Activated CD8-positive, alpha-beta memory T cell treated with anti-CD3 and anti-CD28 coated beads for 4 hours (primary cell): ENCODE measurements around the gene KIF26B.

Source experiments
- DNase-seq, 2 donors: peaks; one replicate each; pipeline ENCODE4 v3.0.0-alpha.2; 2020; ENCODE audit warnings: low read depth in 2 of 2

Gene KIF26B

DNA sequence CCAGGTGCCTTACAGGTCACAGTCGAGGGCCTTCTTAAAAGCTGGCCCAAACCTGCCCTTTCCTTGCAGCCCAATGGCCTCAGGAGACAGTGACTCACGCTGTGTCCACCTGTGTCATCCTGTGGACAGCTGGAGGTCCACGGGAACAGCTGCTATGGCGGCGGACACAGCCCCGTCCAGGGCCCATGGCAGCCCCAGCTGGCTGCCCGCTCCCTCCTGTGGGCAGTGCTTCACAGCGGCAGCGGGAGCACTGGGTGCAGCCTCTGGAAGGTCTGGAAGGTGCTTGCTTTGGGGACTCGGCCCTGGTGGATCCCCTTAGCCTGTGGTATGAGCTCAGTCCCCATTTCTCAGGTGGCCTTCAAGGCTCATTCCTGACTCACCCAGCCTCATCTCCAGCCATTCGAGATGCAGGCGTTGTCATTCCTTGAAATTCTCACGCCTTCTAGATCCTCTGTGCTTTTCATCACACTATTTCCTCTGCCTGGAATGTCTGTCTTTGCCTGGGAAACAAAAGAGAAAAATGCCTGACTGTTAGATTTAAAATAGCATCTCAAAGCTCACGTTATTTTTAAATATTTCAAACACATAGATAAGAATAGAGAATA, 86.8 kb downstream of the KIF26B start:
- no peak for DNase-seq

- DNase-seq = no peak
Observed at GRCh38 chr1:245242989-245243388, 88.2 kb downstream of the KIF26B start.

- no peak for DNase-seq
Observed at GRCh38 chr1:245245021-245245667, 90.4 kb downstream of the KIF26B start.

- no peak for DNase-seq
Observed at GRCh38 chr1:245246433-245246832, 91.6 kb downstream of the KIF26B start.

DNA sequence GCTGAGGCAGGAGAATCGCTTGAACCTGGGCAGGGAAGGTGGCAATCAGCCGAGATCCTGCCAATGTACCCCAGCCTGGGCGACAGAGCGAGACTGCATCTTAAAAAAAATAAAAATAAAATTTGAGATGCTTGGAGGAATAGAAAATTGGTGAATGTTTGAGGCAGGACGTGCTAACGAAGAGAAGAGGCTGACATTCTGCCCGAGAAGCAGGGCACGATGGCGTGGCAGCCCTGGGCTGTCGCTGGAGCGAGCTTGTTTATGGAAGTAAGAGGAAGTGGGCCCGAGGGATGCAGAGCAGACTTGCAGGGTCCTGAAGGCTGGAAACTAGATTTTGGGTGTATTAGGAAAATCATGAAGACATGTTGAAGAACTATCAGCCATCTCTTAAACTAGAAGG, 92.6 kb downstream of the KIF26B start:
- DNase-seq = no peak

- DNase-seq = no peak
Observed at GRCh38 chr1:245247801-245248200, 93.0 kb downstream of the KIF26B start.

DNA sequence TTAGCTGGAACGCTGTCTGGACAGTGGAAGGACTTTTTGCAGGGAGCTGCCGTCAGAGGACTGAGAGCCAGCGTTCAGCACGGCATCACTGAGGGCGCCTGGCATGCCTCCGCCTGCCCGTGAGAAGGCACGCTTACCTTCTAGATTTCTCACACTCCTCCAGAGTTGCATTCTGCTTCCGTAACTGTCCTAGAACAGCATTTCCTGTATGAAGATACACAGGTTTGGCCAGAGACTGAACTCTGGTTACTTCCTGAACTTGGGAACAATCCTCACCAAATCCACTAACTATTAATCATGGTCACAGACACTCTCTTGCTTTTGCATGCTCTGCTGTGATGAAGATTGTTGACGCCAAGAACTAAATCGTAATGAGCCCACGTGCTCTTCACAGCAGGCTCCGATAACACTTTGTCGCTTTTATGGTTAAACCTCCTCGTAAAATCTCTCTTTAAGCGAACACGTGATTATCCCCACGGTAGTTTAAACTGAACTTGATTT, 93.5 kb downstream of the KIF26B start:
- DNase-seq = no peak

GRCh38 chr1:245255783-245256182, 101.0 kb downstream of the KIF26B start:
- no peak for DNase-seq

DNA sequence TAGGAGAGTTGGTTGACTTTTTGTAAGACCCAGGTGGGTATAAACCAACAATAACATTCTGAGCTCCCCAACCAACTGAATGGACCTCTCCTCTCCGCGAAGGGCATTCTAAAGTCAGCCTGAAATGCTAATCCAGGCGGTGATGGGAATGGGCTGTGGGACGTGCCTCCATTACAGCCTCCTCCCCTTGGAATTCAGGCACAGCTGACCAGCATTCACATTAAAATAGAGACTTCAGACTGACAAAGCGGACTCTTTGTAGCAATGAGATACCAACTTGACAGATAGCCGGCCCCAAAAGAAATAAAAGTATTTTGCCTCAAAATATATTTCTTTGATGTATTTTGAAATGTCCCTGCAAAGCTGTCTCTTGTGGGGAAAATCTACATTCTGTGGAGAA, 101.7 kb downstream of the KIF26B start:
- DNase-seq = no peak

DNA sequence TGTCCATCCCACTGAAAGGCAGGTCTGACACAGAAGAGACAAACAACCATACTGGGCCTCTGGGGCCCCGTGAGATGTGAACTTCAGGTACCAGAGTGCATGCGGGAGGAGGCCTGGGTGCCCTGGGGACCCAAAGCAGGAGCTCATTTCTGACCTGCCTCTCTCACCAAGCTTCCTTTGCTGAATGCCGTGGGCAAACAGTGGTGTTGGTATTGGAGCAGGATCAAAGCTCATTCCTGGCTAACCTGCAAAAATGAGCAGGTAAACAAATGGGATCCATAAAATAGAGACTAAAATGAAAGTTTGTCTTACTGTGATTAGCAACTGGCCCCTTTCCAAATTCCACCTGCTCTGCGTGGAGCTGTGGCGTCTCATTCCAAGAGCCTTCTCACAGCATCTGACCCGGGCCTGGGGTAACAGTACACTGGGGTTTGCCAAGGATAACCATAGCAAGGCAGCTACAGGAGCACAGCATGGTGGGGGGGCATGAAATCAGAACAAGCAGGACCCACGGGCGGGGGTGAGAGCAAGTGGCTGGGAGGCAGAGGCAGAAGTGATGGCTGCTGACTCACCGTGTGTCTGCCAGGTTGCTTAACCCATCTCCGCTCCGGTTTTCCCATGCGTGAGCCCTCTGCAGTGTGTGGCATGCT, 103.6 kb downstream of the KIF26B start:
- no peak for DNase-seq

DNA sequence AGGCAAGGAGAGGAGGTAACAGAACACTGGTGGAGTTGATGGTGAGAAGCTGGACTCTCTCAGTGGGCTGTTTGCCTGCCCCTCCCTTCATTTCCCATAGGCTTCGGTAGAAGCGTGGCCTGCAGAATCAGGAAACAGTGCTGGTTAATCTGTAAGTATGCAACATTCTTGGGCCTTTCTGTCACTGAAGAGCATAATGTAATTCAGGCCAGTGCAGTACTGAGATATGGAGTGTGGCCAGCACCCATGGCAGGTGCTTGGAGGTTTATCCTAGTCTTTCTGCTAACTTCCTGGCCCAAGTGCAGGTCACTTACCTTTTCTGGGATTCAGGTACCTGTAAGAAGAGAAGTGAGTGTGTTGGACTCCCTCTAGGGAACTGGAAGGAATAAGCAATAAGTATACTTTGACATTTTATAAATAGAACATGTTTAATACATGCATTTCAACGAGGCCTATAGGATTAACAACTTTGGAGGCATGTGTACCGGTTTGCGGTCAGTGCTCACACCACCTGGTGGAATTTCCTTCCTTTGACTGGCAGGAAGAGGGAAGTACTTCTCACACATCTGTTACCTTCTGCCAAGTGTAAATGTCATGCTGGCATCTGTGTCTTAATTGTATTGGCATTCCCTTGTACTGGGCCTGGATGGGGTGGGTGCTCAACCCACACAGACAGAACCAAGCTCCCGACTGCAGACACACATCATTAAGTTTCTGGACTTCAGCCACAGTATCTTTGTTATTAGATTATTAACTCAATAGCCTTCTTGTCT, 105.5 kb downstream of the KIF26B start:
- DNase-seq = no peak

DNA sequence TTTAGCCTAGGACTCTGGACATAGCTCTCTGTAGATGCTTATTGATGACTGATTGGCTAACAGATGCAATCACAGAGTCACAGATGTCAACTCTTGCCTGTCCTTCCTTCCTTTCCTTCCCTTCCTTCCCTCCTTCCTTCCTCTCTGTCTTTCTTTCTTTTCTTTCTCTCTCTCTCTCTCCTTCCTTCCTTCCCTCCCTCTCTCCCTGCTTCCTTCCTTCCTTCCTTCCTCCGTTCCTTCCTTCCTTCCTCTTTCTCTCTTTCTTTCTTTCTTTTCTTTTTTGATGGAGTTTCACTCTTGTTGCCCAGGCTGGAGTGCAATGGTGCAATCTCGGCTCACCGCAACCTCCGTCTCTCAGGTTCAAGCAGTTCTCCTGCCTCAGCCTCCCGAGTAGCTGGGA, 106.1 kb downstream of the KIF26B start:
- no peak for DNase-seq

GRCh38 chr1:245261786-245262185, 107.0 kb downstream of the KIF26B start:
- no peak for DNase-seq

DNA sequence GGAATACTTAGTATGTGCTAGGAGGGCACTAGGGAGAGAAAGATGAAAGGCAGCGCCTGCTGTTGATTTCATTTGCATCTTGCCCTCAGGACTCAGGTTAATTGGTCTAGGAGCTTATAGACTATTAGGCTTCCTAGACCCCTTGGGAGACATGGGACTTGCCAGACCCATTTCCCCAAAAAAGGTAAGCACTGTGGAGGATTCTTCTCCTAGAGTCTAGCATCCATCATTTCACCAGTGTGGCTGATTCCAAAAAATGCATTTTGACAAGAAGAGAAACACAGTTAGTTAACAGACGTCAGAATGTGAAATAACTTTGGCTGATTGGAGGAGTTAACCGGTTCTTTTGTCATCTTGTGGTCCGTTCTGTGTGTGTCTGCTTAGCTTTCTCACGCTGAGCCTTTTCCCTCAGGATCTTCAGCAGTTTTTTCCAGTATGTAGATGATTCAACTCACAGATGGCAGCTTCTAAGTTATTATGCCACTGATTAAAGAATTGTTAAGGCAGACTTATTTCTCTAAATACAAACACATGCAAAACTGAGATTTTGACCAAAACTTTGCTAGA, 108.8 kb downstream of the KIF26B start:
- no peak for DNase-seq

- no peak for DNase-seq
Observed at GRCh38 chr1:245264226-245264625, 109.4 kb downstream of the KIF26B start.

DNA sequence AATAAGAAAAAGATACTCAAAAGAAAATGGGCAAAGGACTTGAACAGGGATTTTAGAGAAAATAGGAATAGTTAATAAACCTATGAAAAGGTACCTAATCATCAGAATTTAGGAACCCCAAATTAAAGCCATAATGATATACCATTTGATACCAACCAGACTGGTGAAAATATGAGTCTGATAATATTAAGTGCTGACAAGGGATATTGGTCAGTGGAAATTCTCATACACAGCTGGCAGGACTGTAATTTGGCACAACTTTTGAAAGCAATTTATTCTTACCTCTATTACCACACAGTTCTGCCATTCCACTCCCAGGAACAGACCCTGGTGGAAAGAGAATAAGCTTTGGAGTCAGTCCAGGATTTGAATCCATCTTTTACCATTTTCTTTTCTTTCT, 111.3 kb downstream of the KIF26B start:
- DNase-seq = no peak

GRCh38 chr1:245270063-245270462, 115.3 kb downstream of the KIF26B start:
- DNase-seq = no peak

GRCh38 chr1:245270972-245271371, 116.2 kb downstream of the KIF26B start:
- DNase-seq = no peak

GRCh38 chr1:245272676-245273075, 117.9 kb downstream of the KIF26B start:
- DNase-seq = no peak

DNA sequence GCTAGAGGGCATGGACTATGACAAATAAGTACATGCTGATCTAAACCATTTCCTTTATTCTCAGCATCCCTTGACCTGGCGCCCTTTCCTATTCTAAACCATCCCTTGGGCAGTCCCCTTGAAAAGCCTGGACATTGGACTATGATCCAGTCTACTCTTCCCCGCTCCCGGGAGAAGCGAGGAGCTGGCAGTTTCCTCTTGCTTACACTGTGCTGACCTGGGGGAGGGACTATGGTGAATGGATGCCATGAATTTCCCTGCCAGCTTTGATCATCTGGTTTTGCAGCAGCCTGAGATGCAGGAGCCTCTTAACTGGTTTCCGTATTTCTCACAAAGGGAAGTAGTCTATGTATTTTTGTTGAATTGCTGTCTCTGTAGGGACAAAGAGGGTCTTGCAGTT, 121.7 kb downstream of the KIF26B start:
- no peak for DNase-seq

- DNase-seq = no peak
Observed at GRCh38 chr1:245277276-245277675, 122.5 kb downstream of the KIF26B start.

GRCh38 chr1:245278846-245279245, 124.1 kb downstream of the KIF26B start:
- DNase-seq = no peak
